Measurements from ENCODE around the gene CELF4.

Gene CELF4

GRCh38 chr18:37249171-37249886 lies 316.3 kb downstream of the CELF4 start:
- TF ChIP-seq CTCF (conservative IDR thresholded peaks at IDR 0.05) (no peak), ZFX (IDR thresholded peaks at IDR 0.05) (no peak)
- H3K27ac ChIP-seq: no peak overlapping the region

- no peak overlapping the region for H3K27ac ChIP-seq
- TF ChIP-seq CTCF (conservative IDR thresholded peaks at IDR 0.05) (no peak), ZFX (IDR thresholded peaks at IDR 0.05) (no peak)
These were observed 317.3 kb downstream of the CELF4 start for GRCh38 chr18:37248281-37248680.

- TF ChIP-seq ZFX (IDR thresholded peaks at IDR 0.05) (no peak), CTCF (conservative IDR thresholded peaks at IDR 0.05) (no peak)
These were observed 318.0 kb downstream of the CELF4 start for GRCh38 chr18:37247497-37248161.

GRCh38 chr18:37246779-37247340 lies 318.7 kb downstream of the CELF4 start:
- H3K27ac ChIP-seq: no peak overlapping the region
- TF ChIP-seq ZFX (IDR thresholded peaks at IDR 0.05): no peak

More at GRCh38 chr18:37247497-37248161, 318.0 kb downstream of the CELF4 start:
- H3K27ac ChIP-seq: no peak overlapping the region

- TF ChIP-seq ZFX (IDR thresholded peaks at IDR 0.05): no peak
- TF ChIP-seq CTCF (conservative IDR thresholded peaks at IDR 0.05): no peak
- H3K27ac ChIP-seq: no peak overlapping the region
These were observed 321.0 kb downstream of the CELF4 start for GRCh38 chr18:37244618-37245017.

GRCh38 chr18:37243741-37244140 lies 321.9 kb downstream of the CELF4 start:
- TF ChIP-seq ZFX (IDR thresholded peaks at IDR 0.05): no peak
- TF ChIP-seq CTCF (conservative IDR thresholded peaks at IDR 0.05): no peak
- H3K27ac ChIP-seq: no peak overlapping the region

GRCh38 chr18:37242826-37243560 lies 322.6 kb downstream of the CELF4 start:
- no peak overlapping the region for H3K27ac ChIP-seq
- TF ChIP-seq CTCF (conservative IDR thresholded peaks at IDR 0.05): no peak
- no peak for TF ChIP-seq ZFX (IDR thresholded peaks at IDR 0.05)

All from C4-2B (cell line).